Activated naive CD8-positive, alpha-beta T cell treated with anti-CD3 and anti-CD28 coated beads, Interleukin-2, amount 10 ng/mL, durations not matched to agents 7 days and 5 days (primary cell): ENCODE results near the gene PRKAA2. TPM values are rescaled to one million over a fixed set of nuclear protein-coding genes. Genes with fewer than 3 reads are reported as not detected.

Experiments used
- ATAC-seq: fragments of 150-1000 bp; cut with Tn5 transposase; one replicate; pipeline ENCODE4 v1.10.0; 2021; ENCODE audit warnings: low read depth, moderate library complexity
- POLR2A ChIA-PET: fragments of 350-600 bp; sonication (Branson Sonifier 250); formaldehyde crosslinking; loops from one replicate; lab custom pipeline; 2021; ENCODE audit warnings: antibody characterized with exemption; lab: Charles Lee
- DNase-seq: peaks from one replicate; pipeline ENCODE4 v3.0.0; 2021
- H3K27ac Mint-ChIP-seq: one replicate; pipeline ENCODE4 v1.8.0; 2022; ENCODE audit warnings: mild to moderate bottlenecking, mixed read lengths
- H3K27me3 Mint-ChIP-seq: one replicate; pipeline ENCODE4 v1.8.0; 2022; ENCODE audit warnings: mild to moderate bottlenecking, moderate library complexity, mixed read lengths
- H3K36me3 Mint-ChIP-seq: one replicate; pipeline ENCODE4 v1.8.0; 2021; ENCODE audit warnings: mild to moderate bottlenecking, mixed read lengths
- H3K4me1 Mint-ChIP-seq: one replicate; pipeline ENCODE4 v1.8.0; 2021; ENCODE audit warnings: mixed read lengths
- H3K4me3 Mint-ChIP-seq: one replicate; pipeline ENCODE4 v1.8.0; 2022; ENCODE audit warnings: mild to moderate bottlenecking, moderate library complexity, mixed read lengths
- H3K9me3 Mint-ChIP-seq: one replicate; pipeline ENCODE4 v1.8.0; 2021; ENCODE audit warnings: mixed read lengths
- total RNA-seq, 2 experiments: library from RNA; stranded (reverse); gene quantifications; one replicate each; pipeline ENCODE4 v1.2.3, GENCODE V29; 2021

Gene PRKAA2
- total RNA-seq, 2 experiments from 2014 or later, result not detected

DNA sequence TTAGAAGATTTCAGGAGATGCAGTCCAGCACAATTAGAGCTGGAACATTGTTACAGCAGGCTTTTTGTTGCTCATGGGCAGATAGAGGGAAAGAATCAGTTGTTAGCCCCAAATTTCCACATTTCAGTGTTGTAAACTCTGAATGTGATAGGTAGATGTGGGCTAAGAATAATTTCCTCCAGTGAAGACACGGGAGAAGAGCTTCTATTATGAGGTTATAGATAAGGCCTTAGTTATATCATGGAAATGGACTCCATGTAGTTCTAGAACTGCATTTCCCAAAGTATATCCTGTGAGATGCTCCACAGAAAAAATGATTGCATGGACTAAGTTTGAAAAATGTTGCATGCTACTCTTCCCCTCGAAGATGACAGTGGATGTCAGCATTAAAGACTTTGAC, 64.9 kb downstream of the PRKAA2 start:
- POLR2A ChIA-PET, result no interaction called here
- H3K36me3 Mint-ChIP-seq, result no peaks in the 10 kb centered on the region
- peaks cover 11% of the 10 kb centered on the region for H3K27me3 Mint-ChIP-seq
- DNase-seq (no peak), ATAC-seq (no peak)
- H3K4me1 Mint-ChIP-seq, result no peaks in the 10 kb centered on the region
- no peak overlapping the region for H3K4me3 Mint-ChIP-seq
- H3K9me3 Mint-ChIP-seq, result no peaks in the 10 kb centered on the region
- H3K27ac Mint-ChIP-seq, result no peak overlapping the region

- DNase-seq (no peak), ATAC-seq (no peak)
- H3K9me3 Mint-ChIP-seq, result no peaks in the 10 kb centered on the region
- no peaks in the 10 kb centered on the region for H3K36me3 Mint-ChIP-seq
- H3K27me3 Mint-ChIP-seq, result peaks cover 11% of the 10 kb centered on the region
- H3K4me3 Mint-ChIP-seq, result no peak overlapping the region
- no peak overlapping the region for H3K27ac Mint-ChIP-seq
- POLR2A ChIA-PET, result no interaction called here
- no peaks in the 10 kb centered on the region for H3K4me1 Mint-ChIP-seq
Measured at GRCh38 chr1:56710646-56711045, 65.5 kb downstream of the PRKAA2 start.

- Mint-ChIP-seq H3K27me3 (peaks cover 11% of the 10 kb centered on the region), H3K27ac (no peak overlapping the region), H3K9me3 (no peaks in the 10 kb centered on the region), H3K4me1 (no peaks in the 10 kb centered on the region), H3K4me3 (no peak overlapping the region), H3K36me3 (no peaks in the 10 kb centered on the region)
- POLR2A ChIA-PET, result no interaction called here
- DNase-seq (no peak), ATAC-seq (no peak)
Measured at GRCh38 chr1:56712150-56712549, 67.0 kb downstream of the PRKAA2 start.

DNA sequence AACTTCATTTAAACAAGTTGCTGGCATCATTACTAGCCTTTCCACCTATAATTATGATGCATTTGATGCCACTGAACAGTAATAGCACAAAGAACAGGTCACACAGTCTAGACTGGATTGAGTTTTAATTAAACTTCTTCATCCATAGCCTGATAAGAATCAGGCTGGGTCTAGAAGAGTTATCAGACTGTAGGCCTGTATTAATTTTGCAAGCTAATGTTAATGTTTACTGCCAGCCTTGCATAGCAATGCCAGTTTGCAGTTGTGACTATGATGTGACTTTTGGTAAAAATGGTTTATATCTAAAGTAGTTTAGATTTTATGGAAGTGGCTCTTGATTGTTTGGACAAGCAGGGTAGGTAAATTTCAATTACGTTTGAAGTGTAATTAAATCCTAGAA, 68.0 kb downstream of the PRKAA2 start:
- Mint-ChIP-seq H3K36me3 (no peaks in the 10 kb centered on the region), H3K4me1 (no peaks in the 10 kb centered on the region), H3K27me3 (peaks cover 12% of the 10 kb centered on the region), H3K27ac (no peak overlapping the region), H3K9me3 (no peaks in the 10 kb centered on the region), H3K4me3 (no peak overlapping the region)
- POLR2A ChIA-PET, result no interaction called here
- ATAC-seq (no peak), DNase-seq (no peak)

- Mint-ChIP-seq H3K4me1 (no peaks in the 10 kb centered on the region), H3K4me3 (no peak overlapping the region), H3K9me3 (no peaks in the 10 kb centered on the region), H3K36me3 (no peaks in the 10 kb centered on the region), H3K27ac (no peak overlapping the region), H3K27me3 (peaks cover 8% of the 10 kb centered on the region)
- ATAC-seq (no peak), DNase-seq (no peak)
- POLR2A ChIA-PET, result no interaction called here
Measured at GRCh38 chr1:56715156-56715555, 70.0 kb downstream of the PRKAA2 start.

GRCh38 chr1:56719171-56719570, 74.1 kb downstream of the PRKAA2 start:
- H3K36me3 Mint-ChIP-seq, result no peaks in the 10 kb centered on the region
- H3K27ac Mint-ChIP-seq, result no peak overlapping the region
- H3K9me3 Mint-ChIP-seq, result no peaks in the 10 kb centered on the region
- peaks cover 6% of the 10 kb centered on the region for H3K27me3 Mint-ChIP-seq
- DNase-seq (no peak), ATAC-seq (no peak)
- POLR2A ChIA-PET, result no interaction called here
- no peaks in the 10 kb centered on the region for H3K4me1 Mint-ChIP-seq
- no peak overlapping the region for H3K4me3 Mint-ChIP-seq

DNA sequence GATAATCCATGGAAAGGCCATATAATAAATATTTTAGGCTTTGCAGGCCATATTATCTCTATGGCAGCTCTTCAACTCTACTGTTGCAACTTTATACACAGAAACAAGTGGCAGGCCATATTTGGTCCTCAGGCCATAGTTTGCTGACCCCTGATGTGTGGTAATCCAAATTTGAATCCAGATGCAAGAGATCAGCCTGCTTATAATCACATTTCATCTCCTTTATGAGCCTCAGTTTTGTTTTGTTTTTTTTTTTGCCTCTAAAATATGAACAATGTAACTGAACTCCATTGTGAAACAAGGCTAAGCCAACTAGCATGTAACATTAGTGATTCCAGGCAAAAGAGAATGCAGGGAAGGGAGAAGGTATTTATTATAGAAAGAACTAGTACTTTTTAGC, 81.6 kb downstream of the PRKAA2 start:
- no peak for ATAC-seq
- peaks cover 8% of the 10 kb centered on the region for H3K27me3 Mint-ChIP-seq

GRCh38 chr1:56728964-56729363, 83.8 kb downstream of the PRKAA2 start:
- H3K36me3 Mint-ChIP-seq, result no peaks in the 10 kb centered on the region
- H3K4me1 Mint-ChIP-seq, result no peaks in the 10 kb centered on the region
- peaks cover 7% of the 10 kb centered on the region for H3K27me3 Mint-ChIP-seq
- ATAC-seq (no peak), DNase-seq (no peak)
- H3K4me3 Mint-ChIP-seq, result no peak overlapping the region
- POLR2A ChIA-PET, result no interaction called here
- no peaks in the 10 kb centered on the region for H3K9me3 Mint-ChIP-seq
- H3K27ac Mint-ChIP-seq, result no peak overlapping the region

More for the DNA sequence above, 81.6 kb downstream of the PRKAA2 start:
- Mint-ChIP-seq H3K36me3 (no peaks in the 10 kb centered on the region), H3K27ac (no peak overlapping the region), H3K4me3 (no peak overlapping the region), H3K4me1 (no peaks in the 10 kb centered on the region), H3K9me3 (no peaks in the 10 kb centered on the region)
- DNase-seq, result no peak
- POLR2A ChIA-PET, result no interaction called here

DNA sequence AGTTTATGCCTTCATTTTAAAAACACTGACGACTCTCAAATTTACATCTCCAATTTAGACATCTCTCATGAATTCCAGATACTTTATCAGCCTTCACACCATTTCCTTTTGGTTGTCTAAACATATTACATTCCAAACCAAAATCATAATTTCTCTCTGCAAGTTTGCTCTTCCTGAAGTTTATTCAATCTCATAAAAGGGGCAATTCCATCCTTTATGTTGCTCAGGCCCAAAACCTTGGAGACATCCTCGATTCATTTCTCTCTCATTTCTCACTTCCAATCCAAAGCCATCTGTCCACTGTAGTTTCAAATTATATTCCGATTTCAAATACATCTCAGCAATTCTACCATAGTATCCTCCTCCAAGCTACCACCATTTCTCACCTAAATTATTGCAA, 100.1 kb downstream of the PRKAA2 start:
- no peaks in the 10 kb centered on the region for H3K36me3 Mint-ChIP-seq
- POLR2A ChIA-PET, result no interaction called here

GRCh38 chr1:56754708-56755479, 109.8 kb downstream of the PRKAA2 start:
- Mint-ChIP-seq H3K4me1 (no peaks in the 10 kb centered on the region), H3K27me3 (peaks cover 5% of the 10 kb centered on the region), H3K9me3 (no peaks in the 10 kb centered on the region), H3K4me3 (no peak overlapping the region), H3K36me3 (no peaks in the 10 kb centered on the region), H3K27ac (no peak overlapping the region)
- no peak for ATAC-seq
- DNase-seq, result no peak
- POLR2A ChIA-PET, result no interaction called here

More for the DNA sequence above, 100.1 kb downstream of the PRKAA2 start:
- H3K27me3 Mint-ChIP-seq, result peaks cover 5% of the 10 kb centered on the region
- no peak overlapping the region for H3K27ac Mint-ChIP-seq
- H3K4me1 Mint-ChIP-seq, result no peaks in the 10 kb centered on the region
- H3K9me3 Mint-ChIP-seq, result no peaks in the 10 kb centered on the region
- DNase-seq (no peak), ATAC-seq (no peak)
- no peak overlapping the region for H3K4me3 Mint-ChIP-seq

GRCh38 chr1:56755911-56756310, 110.8 kb downstream of the PRKAA2 start:
- ATAC-seq (no peak), DNase-seq (no peak)
- H3K36me3 Mint-ChIP-seq, result no peaks in the 10 kb centered on the region
- H3K4me1 Mint-ChIP-seq, result no peaks in the 10 kb centered on the region
- H3K27ac Mint-ChIP-seq, result no peak overlapping the region
- no peak overlapping the region for H3K4me3 Mint-ChIP-seq
- no peaks in the 10 kb centered on the region for H3K9me3 Mint-ChIP-seq
- POLR2A ChIA-PET, result no interaction called here
- peaks cover 5% of the 10 kb centered on the region for H3K27me3 Mint-ChIP-seq

- peaks cover 5% of the 10 kb centered on the region for H3K27me3 Mint-ChIP-seq
- no peak overlapping the region for H3K27ac Mint-ChIP-seq
- no peaks in the 10 kb centered on the region for H3K4me1 Mint-ChIP-seq
- no peak for ATAC-seq
- no peaks in the 10 kb centered on the region for H3K9me3 Mint-ChIP-seq
- no peaks in the 10 kb centered on the region for H3K36me3 Mint-ChIP-seq
- no peak for DNase-seq
- POLR2A ChIA-PET, result no interaction called here
- no peak overlapping the region for H3K4me3 Mint-ChIP-seq
Measured at GRCh38 chr1:56758135-56758534, 113.0 kb downstream of the PRKAA2 start.

- Mint-ChIP-seq H3K27me3 (peaks cover 9% of the 10 kb centered on the region), H3K36me3 (no peaks in the 10 kb centered on the region), H3K27ac (no peak overlapping the region), H3K9me3 (no peaks in the 10 kb centered on the region), H3K4me1 (no peaks in the 10 kb centered on the region), H3K4me3 (no peak overlapping the region)
- POLR2A ChIA-PET, result no interaction called here
- no peak for ATAC-seq
- DNase-seq, result no peak
Measured at GRCh38 chr1:56758794-56759193, 113.7 kb downstream of the PRKAA2 start.
